ENCODE results near the gene SYT11. TPM values are rescaled to one million over a fixed set of nuclear protein-coding genes. Genes with fewer than 3 reads are reported as not detected.

Gene SYT11
- total and polyA plus RNA-seq, 9 of the 15 experiments (the other 6 are each of a cell fraction or from before 2014, with no cell fraction given) = 0.05 to 0.18 (median 0.11) TPM

GRCh38 chr1:155934097-155934935 is 74.9 kb downstream of the SYT11 start, which contains the start of gene KHDC4 (continued):
- no peak; the same call in 1 of the 2 replicates for TF ChIP-seq USF1 (CRISPR knock-in tag; IDR thresholded peaks at IDR 0.05)
- no peak for TF ChIP-seq ZNF431 (CRISPR knock-in tag; IDR thresholded peaks at IDR 0.05)
- peak; percentile 69 to 83; a peak in 2 of 4 replicates for TF ChIP-seq TEAD1 (CRISPR knock-in tag; IDR thresholded peaks at IDR 0.05)
- TF ChIP-seq NCOR1 (IDR thresholded peaks at IDR 0.05) = peak; percentile 22; the same call in 1 of the 2 replicates
- TF ChIP-seq RFX1 (IDR thresholded peaks at IDR 0.05) = 0 out of 2 replicates have a peak, but pooled peaks have one; percentile 21
- TF ChIP-seq, protein P1, sequence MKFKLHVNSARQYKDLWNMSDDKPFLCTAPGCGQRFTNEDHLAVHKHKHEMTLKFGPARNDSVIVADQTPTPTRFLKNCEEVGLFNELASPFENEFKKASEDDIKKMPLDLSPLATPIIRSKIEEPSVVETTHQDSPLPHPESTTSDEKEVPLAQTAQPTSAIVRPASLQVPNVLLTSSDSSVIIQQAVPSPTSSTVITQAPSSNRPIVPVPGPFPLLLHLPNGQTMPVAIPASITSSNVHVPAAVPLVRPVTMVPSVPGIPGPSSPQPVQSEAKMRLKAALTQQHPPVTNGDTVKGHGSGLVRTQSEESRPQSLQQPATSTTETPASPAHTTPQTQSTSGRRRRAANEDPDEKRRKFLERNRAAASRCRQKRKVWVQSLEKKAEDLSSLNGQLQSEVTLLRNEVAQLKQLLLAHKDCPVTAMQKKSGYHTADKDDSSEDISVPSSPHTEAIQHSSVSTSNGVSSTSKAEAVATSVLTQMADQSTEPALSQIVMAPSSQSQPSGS (CRISPR knock-in tag; IDR thresholded peaks at IDR 0.05) = no peak
- no peak for TF ChIP-seq ETV6 (IDR thresholded peaks at IDR 0.05; ENCODE audit: borderline replicate concordance in 1 of 2, low read depth in 2 of 2, low read length in 1 of 2)
- TF ChIP-seq ETV6 (CRISPR knock-in tag; IDR thresholded peaks at IDR 0.05; ENCODE audit: borderline replicate concordance) = no peak
- TF ChIP-seq, protein P2, sequence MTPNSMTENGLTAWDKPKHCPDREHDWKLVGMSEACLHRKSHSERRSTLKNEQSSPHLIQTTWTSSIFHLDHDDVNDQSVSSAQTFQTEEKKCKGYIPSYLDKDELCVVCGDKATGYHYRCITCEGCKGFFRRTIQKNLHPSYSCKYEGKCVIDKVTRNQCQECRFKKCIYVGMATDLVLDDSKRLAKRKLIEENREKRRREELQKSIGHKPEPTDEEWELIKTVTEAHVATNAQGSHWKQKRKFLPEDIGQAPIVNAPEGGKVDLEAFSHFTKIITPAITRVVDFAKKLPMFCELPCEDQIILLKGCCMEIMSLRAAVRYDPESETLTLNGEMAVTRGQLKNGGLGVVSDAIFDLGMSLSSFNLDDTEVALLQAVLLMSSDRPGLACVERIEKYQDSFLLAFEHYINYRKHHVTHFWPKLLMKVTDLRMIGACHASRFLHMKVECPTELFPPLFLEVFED (CRISPR knock-in tag; conservative IDR thresholded peaks at IDR 0.05) = 0 out of 2 replicates have a peak, but pooled peaks have one; percentile 51
- peak; percentile 53; the same call in 1 of the 2 replicates for TF ChIP-seq KLF1 (tag; IDR thresholded peaks at IDR 0.05)
- TF ChIP-seq DDX20 (tag; IDR thresholded peaks at IDR 0.05; ENCODE audit: low read depth) = no peak
- TF ChIP-seq, protein P3, sequence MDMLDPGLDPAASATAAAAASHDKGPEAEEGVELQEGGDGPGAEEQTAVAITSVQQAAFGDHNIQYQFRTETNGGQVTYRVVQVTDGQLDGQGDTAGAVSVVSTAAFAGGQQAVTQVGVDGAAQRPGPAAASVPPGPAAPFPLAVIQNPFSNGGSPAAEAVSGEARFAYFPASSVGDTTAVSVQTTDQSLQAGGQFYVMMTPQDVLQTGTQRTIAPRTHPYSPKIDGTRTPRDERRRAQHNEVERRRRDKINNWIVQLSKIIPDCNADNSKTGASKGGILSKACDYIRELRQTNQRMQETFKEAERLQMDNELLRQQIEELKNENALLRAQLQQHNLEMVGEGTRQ (CRISPR knock-in tag; IDR thresholded peaks at IDR 0.05) = no peak
- TF ChIP-seq CHD2 (IDR thresholded peaks at IDR 0.05; ENCODE audit: low read depth, low read length) = no peak
- peak; percentile 91 for TF ChIP-seq MTA3 (IDR thresholded peaks at IDR 0.05; ENCODE audit: borderline replicate concordance)
- TF ChIP-seq ZMIZ1 (IDR thresholded peaks at IDR 0.05; ENCODE audit: low read depth in 2 of 2, low read length in 2 of 2) = 0 out of 4 replicates have a peak, but pooled peaks of 1 of the 2 experiments have one; percentile 39
- no peak for TF ChIP-seq PTTG1 (tag; IDR thresholded peaks at IDR 0.05; ENCODE audit: low read depth)
- TF ChIP-seq TCF7 (IDR thresholded peaks at IDR 0.05; ENCODE audit: borderline replicate concordance) = no peak
- TF ChIP-seq NR4A1 (CRISPR knock-in tag; IDR thresholded peaks at IDR 0.05) = no peak
- no peak for TF ChIP-seq NR4A1 (tag; IDR thresholded peaks at IDR 0.05)
- peak; percentile 45; the same call in 1 of the 2 replicates for TF ChIP-seq MAFF (IDR thresholded peaks at IDR 0.05; ENCODE audit: low read length)
